ENCODE results near the gene ACAP2.
"Not testable (repeated sequence)": the region's sequence is repeated elsewhere in the genome, so short reads cannot be mapped to it uniquely, and the experiment has no call there.

Gene ACAP2

DNA sequence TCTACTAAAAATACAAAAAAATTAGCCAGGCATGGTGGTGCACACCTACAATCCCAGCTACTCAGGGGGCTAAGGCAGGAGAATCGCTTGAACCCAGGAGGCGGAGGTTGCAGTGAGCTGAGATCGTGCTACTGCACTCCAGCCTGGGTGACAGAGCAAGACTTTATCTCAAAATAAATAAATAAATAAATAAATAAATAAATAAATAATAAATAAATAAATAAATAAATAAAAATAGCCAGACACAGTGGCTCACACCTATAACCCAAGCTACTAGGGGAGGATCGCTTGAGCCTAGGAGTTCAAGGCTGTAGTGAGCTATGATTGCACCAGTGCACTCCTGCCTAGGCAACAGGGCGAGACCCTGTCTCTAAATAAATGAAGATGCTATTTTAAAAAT, 152.2 kb downstream of the ACAP2 start:
- not testable (repeated sequence) for DNase-seq (ENCODE audit: low read depth)

DNA sequence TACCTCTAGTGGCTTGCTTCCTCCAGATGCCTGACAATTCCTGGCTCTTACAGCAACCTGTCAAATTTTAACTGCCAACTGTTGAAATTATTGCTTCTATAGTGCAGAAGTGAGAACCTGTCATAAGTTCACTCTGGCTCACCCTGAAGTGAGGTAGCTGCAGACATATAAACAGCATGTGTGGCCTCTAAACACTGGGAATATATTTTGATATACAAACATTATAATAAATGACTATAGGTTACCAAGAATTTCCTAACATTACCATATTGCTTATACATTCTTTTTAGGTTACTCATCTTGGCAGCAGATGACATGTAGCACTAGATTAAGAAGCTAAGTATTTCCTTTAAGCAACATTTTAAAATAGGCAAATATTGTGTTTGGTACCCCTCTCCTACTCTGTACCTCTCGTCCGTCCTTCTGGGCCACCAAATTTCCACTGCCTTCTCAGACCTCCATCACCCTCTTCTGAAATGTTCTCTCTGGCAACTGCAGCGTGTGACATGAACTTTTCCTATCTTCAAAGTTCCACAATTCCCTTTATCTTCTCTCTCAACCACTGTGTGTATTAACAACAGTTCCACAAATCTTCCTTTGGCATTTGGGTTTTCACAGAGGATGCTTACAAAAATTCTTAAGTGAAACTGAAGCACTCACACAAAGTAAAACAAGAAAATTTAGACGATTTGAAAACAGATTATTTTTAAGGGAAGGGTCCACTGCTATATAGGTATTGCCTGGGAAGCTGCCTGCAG, 156.5 kb downstream of the ACAP2 start:
- no peak for DNase-seq (ENCODE audit: low read depth)

DNA sequence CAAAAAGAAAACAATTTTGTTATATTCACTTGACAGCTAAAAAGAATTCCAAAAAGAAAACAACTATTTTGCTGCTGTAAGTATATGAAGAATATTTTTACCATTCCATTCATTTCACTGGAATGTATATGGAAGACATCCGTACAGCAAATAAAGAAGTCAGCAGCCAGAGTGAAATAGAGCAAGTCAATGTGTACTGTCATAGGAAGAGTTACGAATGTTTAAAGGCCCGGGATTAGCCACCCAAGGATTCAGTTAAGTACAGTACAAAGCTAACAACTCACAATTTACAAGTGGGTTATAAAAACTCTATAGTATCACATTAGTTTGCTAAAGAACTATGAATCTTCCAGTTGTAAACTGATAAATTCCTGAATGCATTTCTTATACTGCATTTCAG, 157.4 kb downstream of the ACAP2 start:
- no peak for DNase-seq (ENCODE audit: low read depth)

DNA sequence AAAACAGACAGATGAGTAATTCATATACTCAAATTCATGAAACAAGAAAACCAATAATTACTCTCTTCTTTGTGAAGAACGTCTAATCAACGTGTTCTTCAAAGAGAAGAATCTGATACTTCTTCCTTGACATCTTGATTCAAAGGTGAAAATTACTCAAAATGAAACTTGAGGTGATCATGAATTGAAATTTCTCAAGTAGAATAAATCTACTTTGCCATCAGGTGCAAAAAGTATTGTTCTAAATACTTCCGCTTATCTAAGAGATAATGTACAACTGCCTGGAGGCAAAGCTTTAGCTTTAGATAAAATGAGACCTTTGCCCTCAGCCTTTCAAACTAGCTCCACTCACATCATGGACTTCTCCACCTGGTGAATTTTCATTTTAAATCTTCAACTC, 158.0 kb downstream of the ACAP2 start:
- no peak for DNase-seq (ENCODE audit: low read depth)

DNA sequence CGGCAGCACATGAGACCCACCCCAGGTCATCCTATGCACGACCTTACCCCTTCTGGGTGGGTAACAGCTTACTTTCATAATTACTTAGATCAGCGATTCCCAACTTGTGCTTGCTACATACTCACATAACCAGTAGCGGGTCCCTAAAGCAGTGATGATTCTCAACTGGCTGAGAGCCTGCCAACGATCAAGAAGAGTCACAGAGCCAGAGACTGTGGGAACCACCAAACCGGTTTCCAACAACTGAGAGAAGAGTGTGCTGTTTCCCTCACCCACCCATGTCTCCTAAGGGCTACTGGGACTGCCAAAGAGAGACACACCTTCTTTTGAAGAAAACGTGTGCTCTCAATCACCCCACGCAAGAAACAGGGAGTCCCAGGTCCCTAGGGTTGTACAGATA, 159.9 kb downstream of the ACAP2 start:
- no peak for DNase-seq (ENCODE audit: low read depth)

DNA sequence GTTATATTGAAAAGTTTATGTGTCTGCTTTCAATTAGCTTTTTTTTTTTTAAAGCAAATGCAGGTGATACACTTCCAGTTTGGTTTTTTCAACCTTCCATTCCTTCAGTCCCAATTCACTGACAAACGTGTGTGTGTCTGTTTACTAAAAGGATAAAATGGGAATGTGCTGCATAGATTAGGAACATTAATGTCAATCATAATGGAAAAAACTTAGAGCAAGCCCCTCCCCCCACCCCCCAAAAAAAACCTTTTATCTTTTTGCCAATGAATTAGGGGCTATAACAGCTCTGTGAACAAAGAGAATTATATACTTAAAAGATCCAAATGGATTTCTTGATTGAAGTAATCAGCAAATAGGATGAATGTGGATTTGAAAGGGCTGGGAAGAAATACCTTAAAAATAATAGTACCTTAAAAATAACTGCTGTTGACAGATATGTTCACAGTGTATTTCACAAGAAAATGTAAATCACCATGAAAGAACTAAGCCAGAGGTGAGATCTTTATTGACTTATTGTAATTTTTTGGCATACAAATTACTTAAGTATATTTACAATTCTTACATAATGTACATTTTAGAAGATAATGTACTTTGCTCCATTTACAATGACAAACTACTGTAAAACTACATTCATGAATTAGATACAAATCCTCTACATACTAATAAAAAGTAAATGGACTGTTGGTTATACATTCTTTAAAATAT, 168.4 kb downstream of the ACAP2 start:
- DNase-seq (ENCODE audit: low read depth) = no peak

DNA sequence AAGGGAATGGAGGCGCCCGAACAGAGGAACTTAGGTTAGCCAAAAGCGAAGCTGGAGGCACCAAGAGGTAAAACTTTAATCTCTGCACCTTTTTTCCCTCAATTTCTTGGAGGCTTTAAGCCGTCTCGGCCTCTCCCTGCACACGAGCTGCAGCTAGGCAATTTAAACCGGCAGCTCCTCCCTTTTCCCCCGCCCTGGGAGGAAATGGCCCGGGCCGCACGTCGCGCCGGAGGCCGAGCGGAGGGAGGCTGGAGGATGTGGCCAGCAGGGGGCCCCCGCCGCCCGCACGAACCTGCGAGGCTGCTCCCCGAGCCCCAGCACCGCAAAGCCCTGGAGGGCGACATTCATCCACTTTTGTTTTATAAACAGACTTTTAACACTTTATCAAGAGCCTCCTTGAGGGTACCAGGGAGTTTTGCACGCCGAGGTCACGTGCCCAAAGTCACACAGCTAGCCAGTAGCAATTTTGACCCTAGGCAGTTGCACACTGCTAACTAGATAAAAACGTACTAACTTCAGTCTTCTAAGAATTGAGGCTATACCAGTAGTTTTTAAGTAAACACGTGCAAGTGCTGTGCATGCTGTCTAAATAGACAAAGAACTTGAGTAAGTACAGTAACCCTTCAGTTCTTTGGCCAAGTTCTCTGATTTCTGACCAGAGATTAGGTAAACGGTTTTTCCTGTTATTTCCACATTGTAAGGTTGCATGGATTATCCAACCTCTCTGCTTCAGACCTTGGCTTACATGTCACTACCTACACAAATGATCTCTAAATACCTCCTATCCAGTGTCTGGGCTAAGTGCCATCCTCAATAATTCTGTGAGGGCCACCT, 171.2 kb downstream of the ACAP2 start:
- peak; percentile 84 for DNase-seq (ENCODE audit: low read depth)

DNA sequence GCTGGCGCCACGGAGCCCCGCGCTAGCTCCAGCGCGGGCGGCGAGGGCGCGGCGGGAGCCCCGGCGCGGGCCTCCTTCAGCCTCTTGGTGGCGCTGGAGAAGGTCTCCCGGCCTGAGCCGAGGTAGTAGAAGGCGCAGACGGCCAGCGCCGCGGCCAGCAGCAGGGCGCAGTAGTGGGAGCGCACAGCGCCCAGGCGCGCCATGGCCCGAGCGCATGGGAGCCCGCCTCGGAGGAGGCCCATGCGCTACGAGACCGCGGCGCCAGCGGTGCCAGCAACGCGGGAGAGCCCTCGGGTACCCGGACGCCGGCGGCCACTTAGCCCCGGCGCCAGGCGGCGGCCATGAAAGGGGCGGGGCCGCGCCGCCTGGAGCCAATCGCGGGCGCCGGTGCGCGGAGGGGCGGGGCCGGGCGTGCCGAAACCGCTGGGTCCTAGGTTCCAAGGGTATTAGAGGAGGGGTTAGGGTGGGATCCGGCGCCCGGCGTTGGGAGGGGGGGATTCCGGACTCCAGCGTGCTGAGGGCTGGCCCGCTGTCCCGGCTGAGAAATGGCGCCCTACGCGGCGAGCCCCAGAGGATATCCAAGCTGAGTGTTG, 171.9 kb downstream of the ACAP2 start, which contains the start of gene XXYLT1:
Gene XXYLT1 (minus strand): TSS at position 343 of the 593 bp plus-strand sequence. CDS start 101 bp downstream, at position 242.
- DNase-seq (ENCODE audit: low read depth) = peak; percentile 86

DNA sequence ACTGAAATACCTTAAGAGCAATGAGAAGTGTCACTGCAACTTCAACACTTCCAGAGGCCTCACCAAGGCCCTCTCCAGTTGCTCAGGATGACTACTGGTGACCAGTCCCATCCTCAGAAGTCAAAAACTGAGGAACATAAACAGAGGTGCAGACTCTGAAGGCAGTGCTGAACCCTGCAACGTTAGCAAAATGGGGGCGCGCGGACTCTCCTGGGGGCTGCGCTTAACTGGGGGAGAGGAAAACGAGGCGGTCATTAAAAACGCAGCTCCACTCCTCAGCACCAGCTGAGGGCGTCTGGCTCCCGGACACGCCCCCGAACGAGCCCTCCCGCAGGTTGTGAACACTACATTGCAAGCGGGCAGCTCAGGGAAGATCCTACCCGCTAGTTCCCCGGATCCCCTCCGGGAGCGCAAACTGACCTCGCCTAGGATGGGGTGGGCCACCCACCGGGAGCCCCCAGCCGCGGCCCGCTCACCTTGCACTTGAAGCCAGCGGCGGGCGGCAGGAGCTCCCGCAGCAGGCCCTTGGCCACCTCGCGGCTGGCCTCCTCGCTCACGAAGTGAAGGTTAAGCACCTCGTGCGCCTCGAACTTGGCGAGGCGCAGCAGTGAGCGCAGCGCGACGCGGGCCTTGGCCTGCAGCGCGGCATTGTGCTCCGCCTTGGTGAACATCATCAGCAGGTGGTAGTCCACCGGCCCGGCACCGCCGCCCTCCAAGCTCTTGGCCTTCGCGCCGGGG, 172.6 kb downstream of the ACAP2 start:
- DNase-seq (ENCODE audit: low read depth) = no peak

DNA sequence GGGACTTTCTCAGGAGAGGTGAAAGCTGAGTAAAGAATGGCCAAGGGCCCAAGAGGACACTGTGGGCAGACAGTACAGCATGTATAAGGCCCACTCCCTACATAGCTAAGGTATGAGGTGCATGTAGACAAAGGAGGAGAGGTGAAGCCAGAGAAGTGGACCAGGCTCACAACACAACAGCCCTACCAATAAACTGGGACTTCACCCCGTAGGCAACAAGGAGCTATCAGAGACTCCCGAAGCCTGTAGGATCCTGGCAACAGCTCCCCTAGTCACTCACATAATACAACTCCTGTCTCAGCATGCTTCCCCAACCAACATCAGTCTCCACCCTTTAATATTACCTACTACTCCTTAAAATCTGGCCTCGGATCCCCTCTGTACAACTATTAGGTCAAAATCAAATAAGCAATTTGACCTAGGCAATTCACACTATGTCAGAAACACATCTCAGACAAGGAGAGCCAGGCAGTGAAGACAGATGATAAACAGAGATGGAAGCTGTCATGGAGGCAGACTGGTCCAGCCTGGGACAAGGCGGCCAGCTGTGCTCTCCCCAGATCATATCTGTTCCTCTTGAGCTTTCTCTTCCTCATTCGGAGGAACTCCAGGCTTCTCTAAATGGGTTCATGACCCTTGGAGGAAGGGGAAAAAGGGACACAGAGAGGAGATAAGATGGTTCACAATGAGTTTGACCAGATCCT, 173.3 kb downstream of the ACAP2 start:
- DNase-seq (ENCODE audit: low read depth) = no peak

DNA sequence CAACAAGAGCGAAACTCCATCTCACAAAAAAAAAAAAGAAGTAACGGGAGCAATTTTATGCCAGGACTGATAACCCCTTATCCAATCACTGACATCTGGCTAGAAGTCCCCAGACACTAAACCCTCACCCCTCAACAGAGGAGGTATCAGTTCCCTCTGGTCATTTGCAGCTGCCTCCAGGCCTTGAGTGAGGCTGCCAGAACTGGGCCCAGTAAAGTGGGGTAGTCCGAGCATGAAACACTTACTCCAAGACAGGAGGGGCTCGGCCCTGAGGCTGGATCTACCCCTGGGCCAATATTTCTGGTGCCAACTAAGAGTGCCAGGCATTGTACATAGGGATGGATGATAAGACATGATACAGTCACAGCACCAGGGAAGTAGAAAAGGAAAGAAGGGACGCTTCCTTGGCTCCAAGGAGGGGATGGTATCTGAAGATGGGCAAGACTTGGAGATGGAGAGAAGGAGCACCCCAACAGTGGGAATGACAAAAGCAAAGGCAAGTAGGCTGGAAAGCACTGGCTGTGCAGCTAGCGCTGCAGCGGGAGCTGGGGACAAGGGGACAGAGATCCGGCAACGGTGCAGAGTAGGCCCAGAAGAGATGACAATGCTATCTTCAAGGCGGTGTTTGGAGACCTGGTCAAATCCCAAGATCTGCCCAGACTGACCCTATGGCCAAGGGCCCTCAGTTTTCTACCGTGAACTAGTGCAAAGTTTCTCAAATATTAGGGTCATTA, 174.1 kb downstream of the ACAP2 start:
- no peak for DNase-seq (ENCODE audit: low read depth)

DNA sequence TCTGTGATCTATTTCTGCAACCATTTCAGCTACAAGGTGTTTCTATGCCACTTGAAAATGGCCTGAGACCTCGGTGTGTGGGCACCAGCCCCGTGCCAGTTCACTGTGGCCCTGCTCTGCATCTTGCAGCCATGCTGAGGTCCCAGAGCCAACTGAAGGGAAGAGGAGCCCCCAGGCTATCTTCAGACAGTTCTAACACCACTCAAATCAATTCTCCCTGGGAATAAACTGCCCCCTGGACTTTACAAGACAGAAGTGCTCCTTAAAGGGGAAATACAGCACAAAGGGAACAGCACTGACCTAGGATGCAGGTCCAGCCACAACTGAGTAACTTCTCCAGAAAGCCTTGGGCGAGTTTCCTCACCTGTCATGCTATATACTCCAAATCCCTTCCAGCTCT, 175.7 kb downstream of the ACAP2 start:
- DNase-seq (ENCODE audit: low read depth) = no peak

DNA sequence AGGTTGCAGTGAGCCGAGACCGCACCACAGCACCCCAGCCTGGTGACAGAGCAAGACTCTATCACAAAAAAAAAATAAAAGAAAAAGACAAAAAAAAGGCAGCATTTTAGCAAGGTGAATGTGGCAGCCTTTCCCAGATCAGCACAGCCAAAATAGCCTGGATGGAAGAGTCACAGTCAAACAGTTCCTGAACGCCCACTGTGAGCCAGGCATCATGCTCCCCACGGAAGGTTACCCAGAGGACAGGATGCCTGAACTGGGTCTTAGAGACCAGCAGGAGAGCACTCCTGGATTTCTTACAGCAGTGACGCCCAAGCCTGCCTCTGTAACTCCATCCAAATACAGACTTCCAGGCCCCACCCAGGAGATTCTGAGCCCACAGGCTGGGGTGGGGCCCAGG, 176.4 kb downstream of the ACAP2 start:
- DNase-seq (ENCODE audit: low read depth) = no peak

DNA sequence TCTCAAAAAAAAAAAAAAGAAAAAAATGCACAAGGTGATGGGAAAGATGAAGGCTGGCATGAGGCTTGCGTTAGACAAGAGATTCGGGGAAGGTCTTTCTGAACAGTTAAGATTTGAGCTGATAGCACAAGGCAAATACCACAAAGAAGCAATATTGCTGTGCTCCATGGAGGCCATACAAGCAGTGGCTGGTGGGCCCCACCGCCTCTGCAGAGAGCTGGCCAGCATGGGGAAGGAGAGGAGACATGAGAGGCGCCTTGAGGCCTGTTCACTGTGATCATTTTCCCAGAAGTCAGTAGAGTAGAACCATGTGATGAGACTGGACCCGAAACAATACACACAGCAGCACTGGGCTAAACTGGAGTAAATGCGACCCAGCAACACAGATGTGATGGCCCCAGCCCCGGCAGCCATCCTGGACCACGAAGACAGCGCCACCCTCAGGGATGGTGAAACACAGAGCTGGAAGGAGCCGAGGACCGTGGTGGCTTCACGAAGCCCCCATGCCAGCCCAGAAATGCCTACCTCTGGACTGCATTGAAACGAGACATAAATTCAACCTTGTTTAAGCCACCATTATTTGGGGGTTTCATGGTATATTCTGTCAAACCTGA, 177.3 kb downstream of the ACAP2 start:
- DNase-seq (ENCODE audit: low read depth) = no peak

DNA sequence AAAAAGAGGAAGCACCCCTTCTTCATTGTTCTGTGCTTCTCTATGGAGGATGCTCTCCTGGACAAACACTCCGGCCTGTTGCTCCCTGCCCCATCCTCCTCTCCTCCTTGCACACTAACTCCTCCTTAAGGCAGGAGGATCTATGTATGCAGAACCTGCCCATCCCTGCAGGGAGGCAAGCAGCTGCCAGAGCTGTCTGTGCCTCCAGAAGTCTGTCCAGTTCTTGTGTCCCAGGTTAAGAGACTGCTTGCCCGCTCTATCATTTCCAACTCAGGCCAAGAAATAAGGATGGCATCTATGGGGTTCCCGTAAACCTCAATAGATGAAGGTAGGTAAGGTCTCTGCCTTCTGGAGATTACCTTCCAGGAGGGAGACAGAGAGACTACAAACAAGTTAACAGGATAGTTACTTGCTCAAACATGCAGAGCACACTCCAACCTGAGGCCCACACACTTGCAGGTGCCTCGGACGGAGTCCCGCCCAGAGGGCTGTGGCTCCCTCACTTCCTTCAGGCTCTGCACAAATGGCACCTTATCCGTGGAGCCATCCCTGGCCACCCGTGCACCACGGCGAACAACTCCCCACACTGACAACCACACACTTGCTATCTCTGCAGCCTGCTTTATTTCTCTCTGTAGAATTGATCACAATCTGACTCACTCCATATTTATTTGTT, 178.8 kb downstream of the ACAP2 start:
- DNase-seq (ENCODE audit: low read depth) = no peak

DNA sequence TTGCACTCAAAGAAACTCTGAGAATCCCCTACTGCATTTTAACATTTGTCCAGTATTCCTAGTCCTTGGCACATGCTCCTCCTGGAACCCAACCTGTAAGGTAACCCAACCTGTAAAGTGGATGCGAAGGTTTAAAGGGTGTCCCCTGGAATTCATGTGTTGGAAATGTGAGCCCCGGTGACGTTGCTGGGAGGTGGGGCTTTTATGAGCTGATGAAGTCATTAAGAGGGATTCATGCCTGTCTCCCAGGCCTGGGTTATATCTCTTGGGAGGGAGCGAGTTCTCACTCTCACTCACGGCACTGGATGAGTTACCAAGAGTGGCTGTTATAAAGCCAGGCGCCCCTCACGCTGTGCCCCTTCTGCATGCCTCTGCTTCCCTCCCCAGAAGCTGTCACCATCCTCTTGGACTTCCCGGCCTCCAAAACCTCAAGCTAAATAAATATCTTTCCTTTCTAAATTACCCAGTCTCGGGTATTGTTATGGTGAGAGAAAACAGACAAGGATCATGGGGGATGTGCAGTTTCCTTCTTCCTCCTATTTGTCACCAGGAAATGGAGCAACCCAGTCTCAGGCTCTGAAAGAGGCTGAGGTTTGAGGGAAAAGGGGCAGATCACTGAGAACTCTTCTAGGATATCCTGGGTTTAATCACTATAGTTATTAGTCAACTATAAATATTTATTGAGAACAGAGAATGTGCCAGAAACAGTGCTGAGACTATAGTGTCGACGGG, 179.5 kb downstream of the ACAP2 start:
- DNase-seq (ENCODE audit: low read depth) = no peak

DNA sequence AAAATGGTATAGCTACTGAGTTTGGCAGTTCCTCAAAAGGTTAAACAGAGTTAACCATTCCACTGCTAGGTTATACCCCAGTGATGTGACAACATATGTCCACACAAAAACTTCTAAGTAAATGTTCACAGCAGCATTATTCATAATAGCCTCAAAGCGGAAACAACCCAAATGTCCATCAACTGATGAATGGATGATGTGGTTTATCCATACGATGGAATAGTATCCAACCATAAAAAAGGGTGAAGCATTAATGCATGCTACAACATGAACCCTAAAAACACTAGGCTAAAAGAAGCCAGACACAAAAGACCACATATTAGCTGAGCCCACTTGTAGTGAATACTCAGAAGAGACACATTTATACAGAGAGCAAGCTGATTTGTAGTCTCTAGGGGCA, 180.9 kb downstream of the ACAP2 start:
- no peak for DNase-seq (ENCODE audit: low read depth)

DNA sequence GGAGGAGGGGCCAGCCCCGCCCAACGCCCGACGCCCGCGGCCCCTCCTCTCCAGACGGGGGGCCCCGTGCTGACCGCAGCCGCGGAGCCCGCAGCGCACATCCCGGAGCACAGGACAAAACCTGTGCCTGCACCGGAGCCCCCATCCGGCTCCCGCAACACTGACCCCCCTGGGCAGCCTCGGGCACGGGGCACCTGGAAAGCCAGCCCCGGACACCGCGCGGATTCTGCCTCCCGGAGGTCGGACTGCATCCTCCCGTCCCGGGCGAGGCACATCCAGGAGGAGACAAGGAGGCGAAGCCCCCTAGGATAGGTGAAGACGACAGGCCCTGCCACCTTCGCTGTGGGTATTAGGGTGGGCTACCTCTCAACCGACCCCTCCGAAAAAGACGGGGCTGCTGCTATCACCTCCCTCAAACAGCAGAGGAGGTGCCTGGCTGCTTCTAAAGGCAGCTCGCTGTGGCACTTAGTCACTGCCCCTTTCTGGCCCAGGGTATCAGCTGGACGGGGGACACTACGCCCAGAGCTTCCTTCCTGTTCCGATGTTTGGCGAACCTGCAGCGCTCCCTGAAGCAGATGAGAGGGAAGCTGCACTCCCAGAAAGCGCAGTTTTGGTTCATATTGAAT, 182.4 kb downstream of the ACAP2 start:
- DNase-seq (ENCODE audit: low read depth) = no peak
